HCT116 (cell line): Measurements from ENCODE around the gene PIGM. TPM values are rescaled to one million over a fixed set of nuclear protein-coding genes. Genes with fewer than 3 reads are reported as not detected.

Experiments used
- ATAC-seq: fragments of 200-7000 bp; cut with Tn5 transposase; 2 replicates; pipeline ENCODE4 v1.9.1; 2020; ENCODE audit warnings: mild to moderate bottlenecking, moderate library complexity
- BruUV-seq: library from RNA; stranded (reverse); fragments of 400-500 nt; replicated peaks from 2 replicates; lab custom pipeline; 2021; lab: Mats Ljungman, UMichigan
- CTCF ChIA-PET: fragments of 300-600 bp; sonication (Branson Sonifier 250); formaldehyde crosslinking; loops from one replicate; lab custom pipeline; 2021; ENCODE audit warnings: antibody characterized with exemption; lab: Charles Lee
- POLR2A ChIA-PET: fragments of 300-600, 350-600 bp; sonication (Branson Sonifier 250); formaldehyde crosslinking; loops from one replicate; lab custom pipeline; 2021; ENCODE audit warnings: antibody characterized with exemption; lab: Charles Lee
- RAD21 ChIA-PET, 2 experiments: fragments of 300-600 bp; sonication (Branson Sonifier 250); formaldehyde crosslinking; loops; one replicate each; lab custom pipeline; 2023; ENCODE audit warnings: low total read pairs in 2 of 2; ENCODE audit not compliant: uncharacterized antibody in 2 of 2, unreplicated experiment in 2 of 2, low non-redundant PET in 1 of 2; lab: Charles Lee
- DNase-seq: peaks from one replicate; pipeline ENCODE4 v3.0.0-alpha.2; 2010; ENCODE audit warnings: low read depth, low spot score
- H2AFZ ChIP-seq: fragments of 200-600 bp; shearing (Covaris generic), sonication (generic); 2 replicates; pipeline ENCODE4 v1.6.1; 2017; ENCODE audit warnings: low read depth, mixed run types, mixed read lengths, antibody characterized with exemption, low read length; ENCODE audit not compliant: poor library complexity, severe bottlenecking
- H3K27ac ChIP-seq: 2 replicates; pipeline ENCODE4 v1.5.1; 2012; ENCODE audit warnings: low read depth, low read length
- H3K27me3 ChIP-seq: fragments of 200-600 bp; sonication (generic); 2 replicates; pipeline ENCODE4 v1.6.1; 2016; ENCODE audit warnings: mixed run types, low read length, mixed read lengths; ENCODE audit not compliant: insufficient read depth
- H3K36me3 ChIP-seq, 2 experiments: fragments of 200-500 bp in 1 of 2; fragments of 200-600 bp in 1 of 2; sonication (Bioruptor generic) in 1 of 2; sonication (generic) in 1 of 2; 2 replicates each; pipeline versions ENCODE4 v1.5.1 to v1.6.1; 2014 to 2016; ENCODE audit warnings: low read length in 2 of 2, inconsistent platforms in 1 of 2, mixed read lengths in 1 of 2, mixed run types in 1 of 2; ENCODE audit not compliant: insufficient read depth in 2 of 2, control insufficient read depth in 1 of 2
- H3K4me1 ChIP-seq, 2 experiments: fragments of 200-600 bp in 1 of 2; sonication (generic) in 1 of 2; 2 replicates each; pipeline versions ENCODE4 v1.5.1 to v1.6.1; 2012 to 2017; ENCODE audit warnings: low read length in 2 of 2, inconsistent platforms in 1 of 2, mild to moderate bottlenecking in 1 of 2, mixed read lengths in 1 of 2, mixed run types in 1 of 2, moderate library complexity in 1 of 2; ENCODE audit not compliant: insufficient read depth in 2 of 2, control insufficient read depth in 1 of 2
- H3K4me2 ChIP-seq: fragments of 200-600 bp; sonication (generic); 2 replicates; pipeline ENCODE4 v1.6.1; 2017; ENCODE audit warnings: mixed run types, low read length, mixed read lengths
- H3K4me3 ChIP-seq, 2 experiments: fragments of 200-600 bp in 1 of 2; sonication (generic) in 1 of 2; replicated peaks in 1 of 2; 2 replicates each; pipeline ENCODE4 v1.5.1; 2011 to 2016; ENCODE audit warnings: low read length in 2 of 2, control low read depth in 1 of 2, low read depth in 1 of 2, mild to moderate bottlenecking in 1 of 2, mixed read lengths in 1 of 2, mixed run types in 1 of 2
- H3K79me2 ChIP-seq: fragments of 200-600 bp; sonication (generic); 2 replicates; pipeline ENCODE4 v1.6.1; 2017; ENCODE audit warnings: mild to moderate bottlenecking, mixed run types, low read length, moderate library complexity, mixed read lengths; ENCODE audit not compliant: insufficient read depth
- H3K9ac ChIP-seq: fragments of 200-600 bp; sonication (generic); 2 replicates; pipeline ENCODE4 v1.6.1; 2016; ENCODE audit warnings: low read length, mixed read lengths
- H3K9me2 ChIP-seq: fragments of 200-600 bp; sonication (generic), shearing (Covaris generic); 2 replicates; pipeline ENCODE4 v1.6.1; 2017; ENCODE audit warnings: mixed run types, mild to moderate bottlenecking, moderate library complexity; ENCODE audit not compliant: insufficient read depth
- H3K9me3 ChIP-seq, 2 experiments: fragments of 200-500 bp in 1 of 2; fragments of 200-600 bp in 1 of 2; sonication (Bioruptor generic) in 1 of 2; sonication (generic) in 1 of 2; 2 replicates each; pipeline ENCODE4 v1.6.1; 2014 to 2017; ENCODE audit warnings: low read length in 2 of 2, mixed read lengths in 2 of 2, inconsistent platforms in 1 of 2, low read depth in 1 of 2, mild to moderate bottlenecking in 1 of 2, mixed run types in 1 of 2, moderate library complexity in 1 of 2; ENCODE audit not compliant: control insufficient read depth in 1 of 2, insufficient read depth in 1 of 2
- H4K20me1 ChIP-seq: fragments of 200-600 bp; sonication (generic), shearing (Covaris generic); 2 replicates; pipeline ENCODE4 v1.6.1; 2017; ENCODE audit warnings: mixed run types, mild to moderate bottlenecking, moderate library complexity; ENCODE audit not compliant: insufficient read depth
- ATF3 ChIP-seq: IDR thresholded peaks from 2 replicates; pipeline ENCODE4 v1.6.1; 2012
- CEBPB ChIP-seq: IDR thresholded peaks from 2 replicates; pipeline ENCODE4 v1.6.1; 2012; ENCODE audit warnings: low read depth
- EGR1 ChIP-seq: IDR thresholded peaks from 2 replicates; pipeline ENCODE4 v1.6.1; 2012; ENCODE audit warnings: low read depth
- EZH2 ChIP-seq: fragments of 200-600 bp; sonication (generic); IDR thresholded peaks from 2 replicates; pipeline ENCODE4 v1.6.1; 2017; ENCODE audit warnings: antibody characterized with exemption, mixed run types
- JUND ChIP-seq: IDR thresholded peaks from 2 replicates; pipeline ENCODE4 v1.6.1; 2012
- POLR2A ChIP-seq: IDR thresholded peaks from 2 replicates; pipeline ENCODE4 v1.7.0; 2011; ENCODE audit warnings: borderline replicate concordance; ENCODE audit not compliant: insufficient read depth, insufficient read length; ENCODE audit errors: extremely low read depth
- POLR2AphosphoS5 ChIP-seq: IDR thresholded peaks from 2 replicates; pipeline ENCODE4 v1.6.1; 2011; ENCODE audit warnings: mild to moderate bottlenecking, low read depth, low read length, moderate library complexity
- RAD21 ChIP-seq: IDR thresholded peaks from 2 replicates; pipeline ENCODE4 v1.6.1; 2012; ENCODE audit warnings: low read depth, mild to moderate bottlenecking
- SIN3A ChIP-seq: IDR thresholded peaks from 2 replicates; pipeline ENCODE4 v1.6.1; 2012; ENCODE audit warnings: low read depth
- SP1 ChIP-seq: IDR thresholded peaks from 2 replicates; pipeline ENCODE4 v1.6.1; 2012; ENCODE audit warnings: low read depth
- YY1 ChIP-seq: IDR thresholded peaks from 2 replicates; pipeline ENCODE4 v1.6.1; 2011; ENCODE audit warnings: low read length, low read depth, moderate library complexity, mild to moderate bottlenecking; ENCODE audit not compliant: insufficient replicate concordance; ENCODE audit errors: extremely low read depth
- ZNF274 ChIP-seq: fragments of 200-500 bp; sonication (Bioruptor generic); IDR thresholded peaks from 2 replicates; pipeline ENCODE4 v1.6.1; 2014; ENCODE audit warnings: mild to moderate bottlenecking, low read depth, low read length, inconsistent platforms
- intact Hi-C: fragments of 100-400 bp; cut with micrococcal nuclease; formaldehyde crosslinking; loops from 2 replicates; pipeline ENCODE4 v1.10.0; 2022
- total RNA-seq: library from RNA; stranded (reverse); gene quantifications from one replicate; pipeline ENCODE4 v1.2.1, GENCODE V29; 2021; ENCODE audit not compliant: unreplicated experiment
- TF ChIP-seq, protein P1 (sequence below): IDR thresholded peaks from 2 replicates; pipeline ENCODE4 v1.6.1; 2011; ENCODE audit warnings: mild to moderate bottlenecking, low read length, moderate library complexity; ENCODE audit not compliant: insufficient replicate concordance; ENCODE audit errors: extremely low read depth
- TF ChIP-seq, protein P2 (sequence below), 3 experiments: fragments of 200-600 bp in 1 of 3; sonication (generic) in 1 of 3; IDR thresholded peaks in 2 of 3; conservative IDR thresholded peaks in 1 of 3; 2 replicates each; pipeline ENCODE4 v1.5.1; 2012 to 2017; ENCODE audit warnings: low read depth in 2 of 3, low read length in 2 of 3, antibody characterized with exemption in 1 of 3, borderline replicate concordance in 1 of 3, control low read depth in 1 of 3, mild to moderate bottlenecking in 1 of 3, mixed read lengths in 1 of 3, mixed run types in 1 of 3, moderate library complexity in 1 of 3; ENCODE audit not compliant: insufficient read depth in 1 of 3

The PIGM gene
- total RNA-seq, 1 experiment from 2014 or later, result 4.1 TPM

- ATAC-seq (no peak), DNase-seq (no peak)
- ChIA-PET RAD21 (no interaction called here), POLR2A (no interaction called here), CTCF (no interaction called here)
- no peak overlapping the region for H3K4me3 ChIP-seq
- no peaks in the 10 kb centered on the region for H3K36me3 ChIP-seq
- H2AFZ ChIP-seq, result no peak overlapping the region
- H3K79me2 ChIP-seq, result no peaks in the 10 kb centered on the region
- no peak overlapping the region for H3K4me2 ChIP-seq
- peaks cover 0 to 10% of the 10 kb centered on the region in 2 experiments; a peak in 2 of 4 replicates for H3K4me1 ChIP-seq
- no TSS peak for BruUV-seq
- H3K27me3 ChIP-seq, result no peaks in the 10 kb centered on the region
- intact Hi-C loops, result no loop called here
- no peak for TF ChIP-seq EZH2
- H3K9me2 ChIP-seq, result no peaks in the 10 kb centered on the region
- H4K20me1 ChIP-seq, result no peaks in the 10 kb centered on the region
- no peaks in the 10 kb centered on the region for H3K9me3 ChIP-seq
- no peak overlapping the region for H3K9ac ChIP-seq
- no peak overlapping the region for H3K27ac ChIP-seq
These were observed 33.0 kb upstream of the PIGM start for GRCh38 chr1:160064746-160065145.

DNA sequence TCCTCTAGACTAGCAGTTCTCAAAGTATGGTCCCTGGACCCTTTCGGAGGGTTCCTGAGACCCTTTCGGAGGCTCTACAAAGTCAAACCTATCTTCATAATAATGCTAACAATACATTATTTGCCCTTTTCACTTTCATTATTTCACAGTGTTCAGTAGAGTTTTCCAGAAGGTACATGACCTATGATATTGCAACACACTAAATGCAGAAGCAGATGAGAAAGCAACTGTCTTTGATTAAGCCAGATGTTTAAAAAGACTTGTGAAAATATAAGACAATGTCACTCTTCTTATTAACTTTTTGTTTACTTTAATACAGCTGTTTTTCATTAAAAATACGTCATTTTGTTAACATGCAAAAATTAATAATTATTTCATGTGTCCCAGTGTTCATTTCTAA lies 32.4 kb upstream of the PIGM start:
- Histone ChIP-seq H3K9ac (no peak overlapping the region), H3K27ac (no peak overlapping the region), H3K4me1 (peaks cover 0 to 8% of the 10 kb centered on the region in 2 experiments; a peak in 2 of 4 replicates), H3K9me3 (no peaks in the 10 kb centered on the region), H3K4me2 (no peak overlapping the region), H3K9me2 (no peaks in the 10 kb centered on the region), H3K36me3 (no peaks in the 10 kb centered on the region), H3K79me2 (no peaks in the 10 kb centered on the region), H3K27me3 (no peaks in the 10 kb centered on the region), H2AFZ (no peak overlapping the region), H4K20me1 (no peaks in the 10 kb centered on the region), H3K4me3 (no peak overlapping the region)
- ChIA-PET CTCF (interaction anchor here (1.0 to 1.9 kb wide), 2 partner anchors 14 to 18 kb away, joined by 4 to 10 read pairs; no protein-coding TSS in a partner anchor), POLR2A (no interaction called here), RAD21 (no interaction called here)
- BruUV-seq, result no TSS peak
- ATAC-seq (no peak), DNase-seq (no peak)
- intact Hi-C loops, result no loop called here
- TF ChIP-seq JUND, result no peak
- no peak for TF ChIP-seq YY1
- TF ChIP-seq, protein P1, sequence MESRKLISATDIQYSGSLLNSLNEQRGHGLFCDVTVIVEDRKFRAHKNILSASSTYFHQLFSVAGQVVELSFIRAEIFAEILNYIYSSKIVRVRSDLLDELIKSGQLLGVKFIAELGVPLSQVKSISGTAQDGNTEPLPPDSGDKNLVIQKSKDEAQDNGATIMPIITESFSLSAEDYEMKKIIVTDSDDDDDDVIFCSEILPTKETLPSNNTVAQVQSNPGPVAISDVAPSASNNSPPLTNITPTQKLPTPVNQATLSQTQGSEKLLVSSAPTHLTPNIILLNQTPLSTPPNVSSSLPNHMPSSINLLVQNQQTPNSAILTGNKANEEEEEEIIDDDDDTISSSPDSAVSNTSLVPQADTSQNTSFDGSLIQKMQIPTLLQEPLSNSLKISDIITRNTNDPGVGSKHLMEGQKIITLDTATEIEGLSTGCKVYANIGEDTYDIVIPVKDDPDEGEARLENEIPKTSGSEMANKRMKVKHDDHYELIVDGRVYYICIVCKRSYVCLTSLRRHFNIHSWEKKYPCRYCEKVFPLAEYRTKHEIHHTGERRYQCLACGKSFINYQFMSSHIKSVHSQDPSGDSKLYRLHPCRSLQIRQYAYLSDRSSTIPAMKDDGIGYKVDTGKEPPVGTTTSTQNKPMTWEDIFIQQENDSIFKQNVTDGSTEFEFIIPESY, result no peak
- no peak for TF ChIP-seq POLR2AphosphoS5
- TF ChIP-seq SIN3A, result no peak
- TF ChIP-seq, protein P2, sequence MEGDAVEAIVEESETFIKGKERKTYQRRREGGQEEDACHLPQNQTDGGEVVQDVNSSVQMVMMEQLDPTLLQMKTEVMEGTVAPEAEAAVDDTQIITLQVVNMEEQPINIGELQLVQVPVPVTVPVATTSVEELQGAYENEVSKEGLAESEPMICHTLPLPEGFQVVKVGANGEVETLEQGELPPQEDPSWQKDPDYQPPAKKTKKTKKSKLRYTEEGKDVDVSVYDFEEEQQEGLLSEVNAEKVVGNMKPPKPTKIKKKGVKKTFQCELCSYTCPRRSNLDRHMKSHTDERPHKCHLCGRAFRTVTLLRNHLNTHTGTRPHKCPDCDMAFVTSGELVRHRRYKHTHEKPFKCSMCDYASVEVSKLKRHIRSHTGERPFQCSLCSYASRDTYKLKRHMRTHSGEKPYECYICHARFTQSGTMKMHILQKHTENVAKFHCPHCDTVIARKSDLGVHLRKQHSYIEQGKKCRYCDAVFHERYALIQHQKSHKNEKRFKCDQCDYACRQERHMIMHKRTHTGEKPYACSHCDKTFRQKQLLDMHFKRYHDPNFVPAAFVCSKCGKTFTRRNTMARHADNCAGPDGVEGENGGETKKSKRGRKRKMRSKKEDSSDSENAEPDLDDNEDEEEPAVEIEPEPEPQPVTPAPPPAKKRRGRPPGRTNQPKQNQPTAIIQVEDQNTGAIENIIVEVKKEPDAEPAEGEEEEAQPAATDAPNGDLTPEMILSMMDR (IDR thresholded peaks at IDR 0.05 in 2 of 3, conservative IDR thresholded peaks at IDR 0.05 in 1 of 3; ENCODE audit: borderline replicate concordance in 1 of 3, insufficient read depth in 1 of 3, low read depth in 2 of 3, low read length in 2 of 3), result no peak
- no peak for TF ChIP-seq EGR1
- no peak for TF ChIP-seq CEBPB
- no peak for TF ChIP-seq POLR2A
- TF ChIP-seq ZNF274, result no peak
- TF ChIP-seq RAD21, result no peak
- TF ChIP-seq ATF3, result no peak
- no peak for TF ChIP-seq SP1
